Esophagus muscularis mucosa (tissue), 4 donors: Measurements from ENCODE around the gene PTPRN2. TPM values are rescaled to one million over a fixed set of nuclear protein-coding genes. Genes with fewer than 3 reads are reported as not detected.
"Not testable (repeated sequence)": the region's sequence is repeated elsewhere in the genome, so short reads cannot be mapped to it uniquely, and the experiment has no call there.

Experiments used
- DNase-seq: peaks from one replicate; pipeline ENCODE4 v3.0.0-alpha.2; 2017; ENCODE audit errors: extremely low spot score
- H3K27ac ChIP-seq, 4 donors: fragments of 200-600 bp; sonication (generic); replicated peaks in 1 of 4; 1 replicate in 3 of 4; 2 replicates in 1 of 4; pipeline ENCODE4 v1.5.1; 2016 to 2019; ENCODE audit warnings: mild to moderate bottlenecking in 1 of 4
- H3K27me3 ChIP-seq, 4 donors: fragments of 200-600 bp; sonication (generic); one replicate each; pipeline versions ENCODE4 v1.5.1 to v1.6.0; 2016 to 2019
- H3K36me3 ChIP-seq, 4 donors: fragments of 200-600 bp; sonication (generic); one replicate each; pipeline ENCODE4 v1.5.1; 2016 to 2019
- H3K4me1 ChIP-seq, 4 donors: fragments of 200-600 bp; sonication (generic); one replicate each; pipeline ENCODE4 v1.5.1; 2016 to 2019
- H3K4me3 ChIP-seq, 4 donors: fragments of 200-600 bp; sonication (generic); 1 replicate in 2 of 4; 2 replicates in 2 of 4; pipeline ENCODE4 v1.5.1; 2016 to 2019; ENCODE audit warnings: mild to moderate bottlenecking in 4 of 4, moderate library complexity in 1 of 4
- H3K9me3 ChIP-seq, 4 donors: fragments of 200-600 bp; sonication (generic); 1 replicate in 3 of 4; 2 replicates in 1 of 4; pipeline ENCODE4 v1.5.1; 2016 to 2019
- EP300 ChIP-seq: sonication (generic); formaldehyde crosslinking; IDR thresholded peaks from one replicate; pipeline ENCODE4 v1.6.1; 2017; ENCODE audit warnings: antibody characterized with exemption
- POLR2A ChIP-seq: fragments of 450-650 bp; IDR thresholded peaks from one replicate; pipeline ENCODE4 v1.6.1; 2017; ENCODE audit warnings: antibody characterized with exemption, moderate library complexity, mild to moderate bottlenecking, low read depth
- POLR2AphosphoS5 ChIP-seq, 2 donors: sonication (generic); formaldehyde crosslinking; IDR thresholded peaks; one replicate each; pipeline ENCODE4 v1.6.1; 2017; ENCODE audit warnings: antibody characterized with exemption in 2 of 2
- WGBS: methylation state at CpG from one replicate; pipeline ENCODE4 v1.1.5; 2018; 5-methylcytosine and 5-hydroxymethylcytosine counted together
- intact Hi-C: fragments of 100-400 bp; cut with DNase I; formaldehyde crosslinking; loops from one replicate; pipeline ENCODE4 v1.15.1; 2023
- total RNA-seq, 4 donors: library from RNA; depleted of rRNA; stranded (reverse); fragments of >200 nt; gene quantifications; one replicate each; pipeline versions ENCODE4 v1.1.0 to v1.2.1, GENCODE V29; 2016
- TF ChIP-seq, protein P1 (sequence below), 3 experiments: fragments of 200-600 bp in 2 of 3; fragments of 450-650 bp in 1 of 3; sonication (generic) in 2 of 3; IDR thresholded peaks; one replicate each; pipeline ENCODE4 v1.5.1; 2017 to 2019; ENCODE audit warnings: antibody characterized with exemption in 3 of 3, mild to moderate bottlenecking in 2 of 3, moderate library complexity in 1 of 3

PTPRN2 gene
- total RNA-seq, 4 donors from 2014 or later, result 2.1 to 3.1 (median 3.1) TPM

DNA sequence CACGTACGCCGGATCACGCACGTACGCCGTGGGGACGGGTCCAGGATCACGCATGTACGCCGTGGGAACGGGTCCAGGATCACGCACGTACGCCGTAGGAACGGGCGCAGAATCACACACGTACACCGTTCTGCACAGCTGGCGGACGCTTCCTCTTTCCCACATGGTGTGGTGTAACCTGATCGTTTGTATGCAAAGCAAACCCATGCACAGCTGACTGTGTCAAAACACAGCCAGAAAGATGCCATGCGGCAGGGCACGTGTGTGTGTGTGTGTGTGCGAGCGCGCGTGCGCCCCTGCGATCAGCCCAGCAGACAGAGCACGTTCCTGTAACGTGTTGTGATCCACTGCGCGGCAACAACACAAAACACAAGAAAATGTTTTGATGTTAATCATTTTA is 677.2 kb downstream of the PTPRN2 start:
- Histone ChIP-seq H3K36me3 (no peaks in the 10 kb centered on the region), H3K27me3 (no peaks in the 10 kb centered on the region), H3K9me3 (peaks cover 0 to 17% (median 14%) of the 10 kb centered on the region in 4 donors), H3K27ac (no peak overlapping the region), H3K4me3 (no peak overlapping the region), H3K4me1 (peaks cover 0 to 9% (median 3%) of the 10 kb centered on the region in 4 donors)
- intact Hi-C loops, result no loop called here
- 96% methylated on average over 35 of the region's 35 CpGs for WGBS
- no peak for DNase-seq
- TF ChIP-seq, protein P1, sequence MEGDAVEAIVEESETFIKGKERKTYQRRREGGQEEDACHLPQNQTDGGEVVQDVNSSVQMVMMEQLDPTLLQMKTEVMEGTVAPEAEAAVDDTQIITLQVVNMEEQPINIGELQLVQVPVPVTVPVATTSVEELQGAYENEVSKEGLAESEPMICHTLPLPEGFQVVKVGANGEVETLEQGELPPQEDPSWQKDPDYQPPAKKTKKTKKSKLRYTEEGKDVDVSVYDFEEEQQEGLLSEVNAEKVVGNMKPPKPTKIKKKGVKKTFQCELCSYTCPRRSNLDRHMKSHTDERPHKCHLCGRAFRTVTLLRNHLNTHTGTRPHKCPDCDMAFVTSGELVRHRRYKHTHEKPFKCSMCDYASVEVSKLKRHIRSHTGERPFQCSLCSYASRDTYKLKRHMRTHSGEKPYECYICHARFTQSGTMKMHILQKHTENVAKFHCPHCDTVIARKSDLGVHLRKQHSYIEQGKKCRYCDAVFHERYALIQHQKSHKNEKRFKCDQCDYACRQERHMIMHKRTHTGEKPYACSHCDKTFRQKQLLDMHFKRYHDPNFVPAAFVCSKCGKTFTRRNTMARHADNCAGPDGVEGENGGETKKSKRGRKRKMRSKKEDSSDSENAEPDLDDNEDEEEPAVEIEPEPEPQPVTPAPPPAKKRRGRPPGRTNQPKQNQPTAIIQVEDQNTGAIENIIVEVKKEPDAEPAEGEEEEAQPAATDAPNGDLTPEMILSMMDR (IDR thresholded peaks at IDR 0.05), result no peak
- no peak for TF ChIP-seq EP300
- no peak for TF ChIP-seq POLR2AphosphoS5 (IDR thresholded peaks at IDR 0.05)
- no peak for TF ChIP-seq POLR2A

DNA sequence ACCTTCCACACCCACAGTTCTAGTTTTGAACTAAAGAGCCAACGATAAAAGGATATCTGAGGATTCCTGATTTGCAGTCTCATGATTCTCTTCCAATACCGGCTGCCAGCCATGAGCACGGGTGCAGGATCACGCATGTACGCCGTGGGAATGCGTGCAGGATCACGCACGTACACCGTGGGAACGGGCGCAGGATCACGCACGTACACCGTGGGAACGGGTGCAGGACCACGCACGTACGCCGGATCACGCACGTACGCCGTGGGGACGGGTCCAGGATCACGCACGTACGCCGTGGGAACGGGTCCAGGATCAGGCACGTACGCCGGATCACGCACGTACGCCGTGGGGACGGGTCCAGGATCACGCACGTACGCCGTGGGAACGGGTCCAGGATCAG is 677.6 kb downstream of the PTPRN2 start:
- H3K27me3 ChIP-seq, DNase-seq, H3K36me3 ChIP-seq, H3K27ac ChIP-seq, H3K4me3 ChIP-seq, H3K4me1 ChIP-seq, intact Hi-C loops: not testable (repeated sequence)
- H3K9me3 ChIP-seq, result peaks cover 0 to 13% (median 10%) of the 10 kb centered on the region in 4 donors
- 97% methylated on average over 14 of the region's 43 CpGs for WGBS

DNA sequence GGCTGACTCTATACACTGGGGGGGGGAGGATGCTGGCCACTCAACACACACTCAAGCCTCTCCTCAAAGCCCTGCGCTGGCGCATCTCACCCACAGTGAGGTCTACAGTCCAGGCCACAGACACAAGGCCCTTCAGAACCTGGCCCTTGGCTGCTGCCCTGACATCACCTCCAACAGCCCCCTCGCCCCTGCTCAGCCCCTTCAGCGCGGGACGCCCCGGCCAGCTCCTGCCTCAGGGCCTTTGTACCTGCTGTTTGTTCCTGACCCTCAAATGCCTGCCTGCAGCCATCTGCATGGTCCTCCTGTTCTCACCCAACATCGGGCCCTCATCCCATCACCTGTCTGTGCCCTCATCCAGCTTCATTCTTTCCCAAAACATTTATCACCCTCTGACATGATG is 678.3 kb downstream of the PTPRN2 start:
- Histone ChIP-seq H3K27ac (no peak overlapping the region), H3K9me3 (peaks cover 0 to 6% (median 4%) of the 10 kb centered on the region in 4 donors), H3K27me3 (no peaks in the 10 kb centered on the region), H3K4me3 (no peak overlapping the region), H3K36me3 (no peaks in the 10 kb centered on the region), H3K4me1 (peaks cover 0 to 10% (median 3%) of the 10 kb centered on the region in 4 donors)
- WGBS, result 98% methylated on average over 8 of the region's 8 CpGs
- intact Hi-C loops, result no loop called here
- TF ChIP-seq, protein P1 (IDR thresholded peaks at IDR 0.05), result no peak
- TF ChIP-seq POLR2A (no peak), POLR2AphosphoS5 (IDR thresholded peaks at IDR 0.05) (no peak), EP300 (no peak)
- DNase-seq, result no peak

GRCh38 chr7:157908006-157908782 is 679.4 kb downstream of the PTPRN2 start:
- intact Hi-C loops, result no loop called here
- no peaks in the 10 kb centered on the region for H3K27me3 ChIP-seq
- WGBS, result 89% methylated on average over 28 of the region's 31 CpGs
- H3K36me3 ChIP-seq, result no peaks in the 10 kb centered on the region
- no peak overlapping the region for H3K4me3 ChIP-seq
- TF ChIP-seq POLR2AphosphoS5 (IDR thresholded peaks at IDR 0.05), result no peak
- TF ChIP-seq POLR2A, result no peak
- TF ChIP-seq, protein P1 (IDR thresholded peaks at IDR 0.05), result no peak
- no peak for TF ChIP-seq EP300
- DNase-seq, result no peak
- H3K4me1 ChIP-seq, result peaks cover 0 to 10% (median 3%) of the 10 kb centered on the region in 4 donors
- H3K27ac ChIP-seq, result no peak overlapping the region
- no peaks in the 10 kb centered on the region for H3K9me3 ChIP-seq

DNA sequence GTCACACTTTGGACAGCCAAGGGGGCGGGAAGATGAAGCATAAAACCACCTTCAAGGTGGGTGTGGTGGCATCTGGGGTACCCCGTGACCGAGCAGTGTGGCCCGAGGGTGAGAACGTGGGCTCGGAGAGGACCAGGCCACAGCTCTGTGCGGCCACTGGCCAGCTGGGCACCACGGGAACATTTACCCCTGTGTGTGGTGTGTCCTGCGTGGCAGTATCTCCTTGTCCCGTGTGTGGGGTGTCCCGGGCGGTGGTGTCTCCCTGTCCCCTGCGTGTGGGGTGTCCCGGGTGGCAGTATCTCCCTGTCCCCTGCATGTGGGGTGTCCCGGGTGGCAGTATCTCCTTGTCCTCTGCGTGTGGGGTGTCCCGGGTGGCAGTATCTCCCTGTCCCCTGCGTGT is 680.5 kb downstream of the PTPRN2 start:
- WGBS, result 92% methylated on average over 16 of the region's 18 CpGs
- Histone ChIP-seq H3K4me1 (peaks cover 0 to 10% (median 3%) of the 10 kb centered on the region in 4 donors), H3K36me3 (no peaks in the 10 kb centered on the region), H3K27ac (no peak overlapping the region), H3K27me3 (no peaks in the 10 kb centered on the region), H3K9me3 (no peaks in the 10 kb centered on the region), H3K4me3 (no peak overlapping the region)
- intact Hi-C loops, result no loop called here
- TF ChIP-seq, protein P1 (IDR thresholded peaks at IDR 0.05), result no peak
- TF ChIP-seq POLR2A (no peak), EP300 (no peak), POLR2AphosphoS5 (IDR thresholded peaks at IDR 0.05) (no peak)
- DNase-seq, result no peak
